Posterior vena cava (tissue), 2 donors: ENCODE measurements around the gene ZNF326. TPM values are rescaled to one million over a fixed set of nuclear protein-coding genes. Genes with fewer than 3 reads are reported as not detected.
"Not testable (repeated sequence)": the region's sequence is repeated elsewhere in the genome, so short reads cannot be mapped to it uniquely, and the experiment has no call there.

ENCODE experiments used
- DNase-seq: peaks from one replicate; pipeline ENCODE4 v3.0.0-alpha.2; 2020; ENCODE audit warnings: low spot score
- intact Hi-C, 2 donors: fragments of 100-400 bp; cut with DNase I; formaldehyde crosslinking; loops; one replicate each; pipeline versions ENCODE4 v1.14.1 to v1.14.2; 2022 to 2023
- total RNA-seq, 2 donors: library from RNA; stranded (reverse); fragmentation: NEBNext Ultra II Directional; extraction: Animal tissue kit (Norgen Biotek cat#: 25700); gene quantifications; one replicate each; pipeline ENCODE4 v1.2.1, GENCODE V29; 2021
- donor health status: DM: yes; HTN: yes; CAD: no.
- donor health status: DM: yes; HTN: yes; CAD: no.

ZNF326 gene
- total RNA-seq, 2 donors from 2014 or later: 19.4 to 19.6 TPM

DNA sequence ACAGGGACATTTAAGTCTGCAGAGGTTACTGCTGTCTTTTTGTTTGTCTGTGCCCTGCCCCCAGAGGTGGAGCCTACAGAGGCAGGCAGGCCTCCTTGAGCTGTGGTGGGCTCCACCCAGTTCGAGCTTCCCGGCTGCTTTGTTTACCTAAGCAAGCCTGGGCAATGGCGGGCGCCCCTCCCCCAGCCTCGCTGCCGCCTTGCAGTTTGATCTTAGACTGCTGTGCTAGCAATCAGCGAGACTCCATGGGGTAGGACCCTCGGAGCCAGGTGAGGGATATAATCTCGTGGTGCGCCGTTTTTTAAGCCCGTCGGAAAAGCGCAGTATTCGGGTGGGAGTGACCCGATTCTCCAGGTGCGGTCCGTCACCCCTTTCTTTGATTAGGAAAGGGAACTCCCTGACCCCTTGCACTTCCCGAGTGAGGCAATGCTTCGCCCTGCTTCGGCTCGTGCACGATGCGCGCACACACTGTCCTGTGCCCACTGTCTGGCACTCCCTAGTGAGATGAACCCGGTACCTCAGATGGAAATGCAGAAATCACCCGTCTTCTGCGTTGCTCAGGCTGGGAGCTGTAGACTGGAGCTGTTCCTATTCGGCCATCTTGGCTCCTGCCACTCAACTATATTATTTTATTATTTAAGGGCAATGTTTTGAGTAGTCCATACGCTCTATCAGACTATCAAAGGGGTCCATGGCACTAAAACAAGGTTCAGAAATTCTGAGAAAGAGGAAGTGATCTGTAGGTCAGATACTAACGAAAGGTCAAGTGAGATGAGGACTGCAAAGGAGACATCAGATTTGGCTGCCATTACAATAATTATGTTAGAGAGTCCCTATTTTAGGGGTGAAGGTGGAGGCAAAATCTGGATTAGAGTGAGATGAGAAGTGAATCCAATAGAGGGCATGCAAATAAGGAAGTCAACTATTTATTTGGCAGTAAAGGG, 68.1 kb downstream of the ZNF326 start:
- intact Hi-C loops, DNase-seq: not testable (repeated sequence)

DNA sequence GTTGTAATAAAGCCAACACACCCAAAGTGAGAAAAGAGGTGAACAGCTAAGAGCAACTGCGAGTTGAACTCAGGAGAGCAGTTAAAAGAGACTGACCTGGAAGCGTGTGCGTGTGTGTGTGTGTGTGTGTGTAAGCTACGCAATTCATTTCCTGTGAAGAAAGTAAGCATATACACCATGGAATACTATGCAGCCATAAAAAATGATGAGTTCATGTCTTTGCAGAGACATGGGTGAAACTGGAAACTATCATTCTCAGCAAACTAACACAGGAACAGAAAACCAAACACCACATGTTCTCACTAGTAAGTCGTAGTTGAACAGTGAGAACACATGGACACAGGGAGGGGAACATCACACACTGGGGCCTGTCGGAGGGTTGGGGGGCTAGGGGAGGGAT, 69.2 kb downstream of the ZNF326 start:
- intact Hi-C loops, DNase-seq: not testable (repeated sequence)

DNA sequence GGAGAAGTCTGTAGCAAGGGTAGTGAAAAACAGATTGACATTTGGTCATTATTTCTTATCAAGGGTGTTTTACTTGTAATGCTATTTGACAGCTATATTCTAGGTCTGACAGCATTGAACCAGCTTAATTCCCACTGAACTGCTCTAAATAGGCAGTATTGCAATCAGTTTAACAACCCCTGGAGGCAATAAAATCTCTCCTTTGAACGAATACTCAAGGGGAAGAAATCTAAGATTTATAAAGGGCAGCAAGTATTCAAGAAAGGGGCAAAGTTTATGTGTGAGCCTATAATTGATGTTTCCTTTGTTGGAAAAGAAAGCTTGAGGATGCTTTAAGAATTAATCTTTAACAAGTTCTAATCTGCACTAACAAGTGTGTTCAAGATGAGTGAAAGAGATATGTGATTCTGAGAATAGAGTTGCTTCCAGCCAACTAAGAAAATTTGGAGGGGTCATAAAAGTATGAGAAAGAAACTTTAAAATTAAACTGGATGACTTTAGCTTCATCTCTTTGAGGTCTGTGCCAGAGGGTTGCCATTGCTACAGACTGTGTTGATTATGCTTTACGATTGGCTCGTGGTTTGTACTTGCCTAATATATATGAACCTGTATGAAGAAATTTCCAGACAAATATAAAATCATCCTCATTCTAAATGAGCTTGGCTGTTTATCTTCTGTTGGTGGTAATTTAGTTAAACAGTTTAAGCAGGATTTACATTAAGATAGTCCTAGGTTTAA, 72.5 kb downstream of the ZNF326 start:
- no peak for DNase-seq

DNA sequence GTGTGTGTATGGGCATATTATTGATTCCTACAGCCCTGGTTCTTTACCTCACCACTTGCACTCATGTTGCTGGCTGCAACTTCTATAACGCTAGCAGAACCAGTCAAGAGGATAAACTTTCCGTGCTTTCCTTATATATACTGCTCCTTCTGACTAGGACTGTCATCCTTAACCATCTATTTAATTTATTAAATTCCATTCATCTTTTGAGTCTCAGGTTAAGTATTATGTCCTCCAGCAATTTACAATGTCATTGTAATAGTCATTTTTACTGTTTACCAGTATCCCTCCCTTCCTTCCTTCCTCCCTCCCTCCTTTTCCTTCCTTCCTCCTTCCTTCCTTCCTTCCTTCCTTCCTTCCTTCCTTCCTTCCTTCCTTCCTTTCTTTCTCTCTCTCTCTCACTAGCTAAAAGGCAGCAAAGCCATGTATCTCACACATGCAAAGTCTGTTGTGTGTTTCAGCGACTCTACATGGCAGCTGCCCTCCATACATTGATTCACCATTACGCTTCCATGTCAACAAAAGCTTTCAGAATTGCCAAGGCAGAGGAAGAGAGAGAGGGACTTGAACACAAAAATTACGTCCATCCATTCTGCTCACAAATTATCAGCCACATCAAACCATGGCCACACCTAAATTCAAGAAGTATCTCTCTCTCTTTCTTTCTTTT, 73.8 kb downstream of the ZNF326 start:
- intact Hi-C loops: no loop called here
- DNase-seq: no peak

More for the DNA sequence above, 72.5 kb downstream of the ZNF326 start:
- intact Hi-C loops: no loop called here

DNA sequence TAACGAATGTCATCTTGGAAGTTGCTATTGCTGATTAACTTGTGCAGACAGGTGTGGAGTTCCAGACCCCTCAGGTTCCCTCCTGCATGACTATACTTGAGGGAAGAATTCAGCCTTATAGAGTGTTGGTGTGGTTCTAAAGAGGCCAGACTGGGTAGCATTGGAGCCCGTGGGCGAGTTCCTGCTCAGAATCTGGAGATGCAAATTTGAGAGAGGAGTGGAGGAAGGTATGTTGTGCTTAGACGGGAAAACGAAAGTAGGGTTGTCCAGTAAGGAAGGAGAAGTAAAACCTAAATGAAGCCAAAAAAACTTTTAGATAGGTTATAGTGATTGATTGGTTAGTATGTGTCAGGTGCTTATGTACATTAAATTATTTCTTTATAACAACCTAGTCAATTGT, 79.2 kb downstream of the ZNF326 start:
- intact Hi-C loops: no loop called here
- DNase-seq: no peak

DNA sequence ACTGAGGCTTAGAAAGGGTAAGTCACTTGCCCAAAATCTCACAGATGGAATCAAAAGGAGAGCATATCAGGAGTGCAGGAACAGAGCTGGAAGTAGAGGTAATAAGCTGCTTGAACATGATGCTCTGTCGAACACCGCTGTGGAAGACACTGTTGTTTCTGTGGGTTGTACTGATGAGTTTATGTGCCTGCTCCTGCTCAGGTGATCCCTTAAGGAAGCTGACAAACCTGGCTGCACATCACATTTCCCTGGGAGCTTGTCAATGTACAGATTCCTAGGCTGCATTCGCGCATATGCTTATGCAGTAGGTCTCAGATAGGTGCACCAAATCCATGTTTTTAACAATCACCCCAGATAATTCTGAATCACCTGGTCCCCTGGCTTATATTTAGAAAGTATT, 79.7 kb downstream of the ZNF326 start:
- intact Hi-C loops: no loop called here
- no peak for DNase-seq

DNA sequence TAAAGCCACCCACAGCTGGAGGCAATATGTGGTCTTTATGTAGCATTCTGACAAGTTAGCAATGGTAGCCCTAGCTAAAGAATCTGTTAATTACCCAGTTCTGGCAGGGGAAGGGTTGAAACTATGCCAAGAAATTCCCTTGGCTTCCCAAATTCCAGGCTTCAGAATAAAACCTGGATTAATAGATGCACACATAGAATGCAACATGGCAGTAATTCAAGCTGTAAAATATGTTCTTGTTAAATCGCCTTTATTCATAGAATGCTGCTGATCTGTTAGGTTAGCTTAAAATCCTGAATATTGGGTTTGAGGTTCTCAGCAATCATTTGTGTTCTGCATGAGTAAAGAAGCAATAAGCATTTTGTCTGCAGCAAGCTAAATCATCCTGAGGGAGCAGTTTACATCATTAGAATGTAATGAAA, 80.1 kb downstream of the ZNF326 start:
- intact Hi-C loops: no loop called here
- no peak for DNase-seq

DNA sequence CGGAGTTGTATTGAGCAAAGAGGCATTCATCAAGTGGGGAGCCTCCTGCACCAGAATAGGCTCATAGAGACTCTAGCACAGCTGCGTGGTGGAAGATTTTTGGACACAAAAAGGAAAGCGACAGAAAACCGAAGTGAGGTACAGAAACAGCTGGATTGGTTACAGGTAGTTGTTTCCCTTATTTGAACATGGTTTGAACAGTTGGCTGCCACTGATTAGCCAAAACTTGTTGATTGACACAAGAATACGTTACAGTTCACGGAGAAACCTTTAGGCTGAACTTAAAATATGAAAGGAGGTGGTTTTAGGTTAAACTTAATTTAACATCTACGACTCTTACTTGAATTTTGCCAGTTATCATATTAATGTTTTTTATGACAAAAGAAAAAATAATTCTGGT, 89.1 kb downstream of the ZNF326 start:
- DNase-seq: no peak
- intact Hi-C loops: no loop called here

Other genes starting within 250 kb of the ZNF326 start
- gene LRRC8D, start 174.1 kb upstream of the ZNF326 start, total RNA-seq: 1 to 10 TPM; 5.6 to 8.6 TPM